Fibroblast of skin of right biceps (primary cell): ENCODE measurements around the gene BRSK2.
"Not testable (repeated sequence)": the region's sequence is repeated elsewhere in the genome, so short reads cannot be mapped to it uniquely, and the experiment has no call there.

Experiments
- DNase-seq: peaks from one replicate; pipeline ENCODE4 v3.0.0-alpha.2; 2013

BRSK2 gene

DNA sequence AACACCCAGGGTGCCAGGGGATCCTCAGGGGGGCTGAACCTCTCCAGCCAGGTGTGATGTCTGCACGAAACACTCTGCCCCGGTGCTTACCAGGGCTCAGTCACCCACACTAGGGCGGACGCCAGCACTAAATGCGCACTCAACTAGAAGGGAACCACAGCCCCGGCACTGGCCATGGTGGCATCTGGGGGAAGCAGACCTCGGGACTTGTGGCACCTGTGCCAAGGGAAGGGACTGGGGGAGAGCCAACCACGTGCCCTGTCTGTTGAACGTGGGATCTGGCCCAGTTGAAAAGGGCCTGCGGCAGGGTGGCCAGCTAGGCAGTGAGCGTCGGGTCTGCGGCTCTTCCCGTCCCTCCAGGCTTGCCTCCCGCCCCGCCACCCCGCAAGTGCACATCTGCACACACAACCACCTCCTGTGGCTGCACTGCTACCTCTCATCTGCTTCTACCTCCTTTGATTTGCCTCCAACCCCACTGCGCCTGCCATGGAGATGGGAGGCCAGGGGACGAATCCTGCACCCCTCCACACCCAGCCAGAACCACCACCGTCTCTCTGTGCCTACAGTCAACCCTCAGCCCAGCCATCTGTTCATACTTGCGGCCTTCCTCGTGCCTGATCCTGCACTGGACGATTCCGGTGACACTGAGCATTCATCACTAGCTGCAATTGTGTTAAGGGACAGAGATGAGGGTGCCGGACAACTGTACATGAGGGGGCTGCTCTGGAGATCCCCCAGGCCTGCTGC lies 111.9 kb downstream of the BRSK2 start:
- DNase-seq: no peak

DNA sequence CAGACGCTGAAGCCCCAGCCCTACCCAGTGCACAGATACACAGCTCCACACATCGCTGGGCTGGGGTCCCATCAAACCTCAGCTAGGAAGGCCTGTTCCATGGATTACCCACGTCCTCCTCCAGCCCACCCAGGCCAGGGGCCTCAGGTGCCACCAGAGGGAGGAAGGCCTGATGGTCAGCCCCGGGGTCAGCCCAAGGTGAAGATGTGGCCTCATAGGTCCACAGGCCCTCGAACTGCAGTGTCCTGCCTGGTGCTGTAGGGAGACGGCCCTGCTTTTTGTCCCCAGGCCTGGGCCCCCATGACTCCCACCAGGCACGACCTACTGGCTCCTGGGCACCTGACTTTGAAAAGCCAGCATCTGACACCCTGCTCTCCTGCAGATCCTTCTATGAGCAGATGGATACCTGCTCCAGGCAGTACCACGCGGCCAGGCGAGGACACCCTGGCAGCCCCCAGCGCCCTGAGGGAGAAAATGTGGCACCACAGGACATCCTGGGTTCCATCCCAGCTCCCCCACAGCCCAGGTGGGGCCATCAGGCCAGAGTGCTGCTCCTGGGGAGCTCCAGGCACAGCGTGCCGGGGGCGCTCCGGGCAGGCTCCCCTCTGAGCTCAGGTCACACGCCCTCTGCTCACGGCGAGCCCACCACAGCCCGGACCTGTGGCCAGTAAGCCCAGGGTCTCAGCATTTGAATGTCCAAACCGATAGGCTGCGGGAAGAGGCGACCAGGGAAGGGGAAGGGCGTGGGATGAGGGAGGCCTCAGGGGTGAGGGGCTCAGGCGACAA lies 112.6 kb downstream of the BRSK2 start:
- no peak for DNase-seq

DNA sequence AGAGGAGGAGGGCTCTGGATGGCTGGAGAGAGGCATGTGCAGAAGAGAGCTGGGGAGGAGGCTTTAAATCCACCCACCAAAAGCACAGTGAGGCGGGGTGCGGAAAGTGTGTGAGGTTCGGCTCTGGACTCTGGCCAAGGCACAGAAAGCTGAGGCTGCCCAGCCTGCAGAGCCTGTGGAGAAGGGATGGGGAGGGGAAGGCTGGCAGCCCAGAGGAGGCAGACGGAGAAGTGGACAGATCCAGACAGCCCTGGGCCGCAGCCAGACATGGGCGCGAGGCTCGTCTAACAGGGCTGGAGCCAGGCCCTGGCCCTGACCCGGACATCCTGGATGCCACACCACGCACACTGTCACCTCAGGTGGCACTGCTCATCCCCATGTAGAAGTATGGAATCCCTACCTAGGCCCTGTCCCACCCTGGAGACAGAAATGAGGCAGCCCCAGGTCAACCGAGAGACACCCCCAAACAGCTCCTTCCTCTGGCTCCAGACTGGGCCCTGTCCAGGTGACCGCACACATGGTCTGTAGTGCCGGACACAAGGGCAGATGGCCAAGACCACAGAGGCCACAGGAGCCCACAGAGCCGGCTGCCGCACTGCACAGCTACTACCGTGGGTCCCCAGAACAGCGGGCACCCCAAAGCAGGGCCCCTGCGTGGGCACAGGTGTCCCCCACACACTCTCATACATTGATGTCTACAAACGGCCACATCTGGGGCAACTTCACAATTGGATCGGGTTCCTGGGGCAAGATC lies 113.4 kb downstream of the BRSK2 start:
- DNase-seq: no peak

DNA sequence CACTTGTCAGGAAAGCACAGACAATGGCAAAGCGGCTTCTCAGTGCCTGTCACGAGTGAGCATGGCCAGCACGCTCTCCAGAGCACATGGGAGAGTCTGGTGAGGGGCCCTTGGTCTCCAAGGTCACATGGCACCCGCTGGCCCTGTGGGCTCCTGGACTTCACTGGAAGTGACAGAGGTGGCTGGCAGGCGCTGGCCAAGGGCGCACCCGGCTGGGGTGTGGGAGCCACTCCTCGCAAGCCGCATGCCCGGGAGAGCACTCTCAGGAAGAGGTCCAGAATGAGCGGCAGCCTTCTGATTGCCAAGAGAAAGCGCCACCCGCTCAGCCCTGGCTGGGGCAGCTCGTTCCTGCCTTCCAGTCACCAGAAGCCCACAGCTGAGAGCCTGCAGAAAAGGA lies 114.0 kb downstream of the BRSK2 start:
- no peak for DNase-seq

DNA sequence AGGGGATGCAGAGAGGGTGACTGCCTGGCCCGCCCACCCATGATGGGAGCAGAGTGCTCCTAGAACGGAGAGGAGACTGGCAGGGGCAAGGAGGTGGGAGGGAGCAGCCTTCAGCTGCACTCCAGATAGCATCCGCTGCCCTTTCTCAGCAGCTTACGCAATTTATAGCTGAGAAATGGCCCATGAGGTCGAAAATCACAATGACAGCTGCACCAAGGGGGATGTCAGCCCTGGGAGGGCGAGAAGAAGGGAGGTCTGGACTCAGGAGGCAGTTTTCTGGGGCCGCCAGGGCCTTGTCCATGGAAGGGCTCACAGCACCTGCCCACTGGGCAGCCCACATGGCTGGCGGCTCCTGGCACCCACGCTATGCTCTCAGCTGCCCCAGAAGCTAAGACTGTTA lies 114.4 kb downstream of the BRSK2 start:
- no peak for DNase-seq

DNA sequence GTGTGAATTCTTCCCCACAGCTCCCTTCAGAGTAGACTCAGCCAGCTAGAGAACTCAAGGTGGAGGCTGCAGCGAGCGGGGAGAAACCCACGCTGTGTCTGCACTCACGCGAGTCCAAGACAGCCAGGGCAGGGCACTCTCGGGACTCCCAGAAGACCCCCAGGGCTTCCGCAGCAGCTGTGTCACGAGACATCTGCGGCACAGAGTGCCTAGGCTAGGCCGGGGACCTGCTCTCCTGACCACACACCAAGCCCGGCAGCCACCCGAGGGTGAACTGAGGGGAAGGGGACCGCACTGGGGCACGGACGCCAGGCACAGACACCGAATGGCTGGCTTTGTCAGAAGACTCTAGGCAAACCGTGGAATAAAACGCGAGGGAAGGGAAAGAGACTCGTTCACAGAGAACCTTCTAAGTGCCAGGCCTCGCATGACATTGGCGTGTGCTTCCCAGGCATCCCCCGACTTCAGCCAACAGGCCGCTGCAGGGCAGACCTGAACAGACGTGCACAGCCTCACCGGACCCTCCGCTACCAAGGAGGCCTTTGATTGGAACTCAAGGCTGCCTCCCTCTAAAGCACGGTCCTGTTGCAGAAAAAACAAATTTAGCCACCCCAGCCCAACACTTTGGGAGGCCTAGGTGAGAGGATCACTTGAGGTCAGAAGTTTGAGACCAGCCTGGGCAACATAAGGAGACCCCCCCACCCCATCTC lies 115.0 kb downstream of the BRSK2 start:
- DNase-seq: no peak

DNA sequence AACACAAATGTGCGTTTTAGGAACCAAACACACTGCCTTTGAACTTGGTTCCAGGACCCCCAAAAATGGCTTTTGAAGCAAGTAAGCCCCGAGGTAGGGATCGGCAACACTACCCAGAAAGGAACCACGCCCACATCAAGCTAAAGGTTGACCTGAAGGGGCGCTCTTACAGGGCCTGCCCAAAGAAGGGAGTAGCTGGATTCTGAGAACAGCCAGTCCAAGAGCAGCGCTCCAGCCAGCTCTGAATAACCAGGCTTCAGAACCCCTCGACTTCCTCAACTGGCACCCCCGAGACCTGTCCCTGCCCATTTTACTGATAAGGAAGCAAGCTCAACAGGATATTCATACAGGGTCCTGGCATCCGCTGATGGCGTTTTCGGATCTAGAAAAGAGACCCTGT lies 115.7 kb downstream of the BRSK2 start:
- DNase-seq: no peak

DNA sequence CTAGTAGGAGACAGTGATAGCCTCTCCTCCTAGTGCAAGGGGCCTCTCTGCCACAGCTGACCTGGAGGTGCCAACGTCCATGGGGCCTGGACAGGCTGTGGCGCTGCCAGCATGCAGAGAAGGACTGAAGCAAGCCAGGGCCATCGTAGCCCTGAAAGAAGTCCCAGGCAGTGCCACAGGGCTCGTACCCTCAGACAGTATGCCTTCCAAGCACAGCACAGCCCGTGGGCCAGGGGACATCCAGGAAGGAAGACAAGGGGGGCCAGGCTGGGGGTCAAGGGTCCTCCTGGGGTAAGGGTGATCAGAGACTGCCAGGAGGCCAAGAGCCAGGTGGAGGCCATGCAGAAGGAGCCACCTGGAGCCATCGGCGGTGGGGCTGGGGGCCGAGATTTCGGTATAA lies 117.2 kb downstream of the BRSK2 start:
- DNase-seq: no peak

DNA sequence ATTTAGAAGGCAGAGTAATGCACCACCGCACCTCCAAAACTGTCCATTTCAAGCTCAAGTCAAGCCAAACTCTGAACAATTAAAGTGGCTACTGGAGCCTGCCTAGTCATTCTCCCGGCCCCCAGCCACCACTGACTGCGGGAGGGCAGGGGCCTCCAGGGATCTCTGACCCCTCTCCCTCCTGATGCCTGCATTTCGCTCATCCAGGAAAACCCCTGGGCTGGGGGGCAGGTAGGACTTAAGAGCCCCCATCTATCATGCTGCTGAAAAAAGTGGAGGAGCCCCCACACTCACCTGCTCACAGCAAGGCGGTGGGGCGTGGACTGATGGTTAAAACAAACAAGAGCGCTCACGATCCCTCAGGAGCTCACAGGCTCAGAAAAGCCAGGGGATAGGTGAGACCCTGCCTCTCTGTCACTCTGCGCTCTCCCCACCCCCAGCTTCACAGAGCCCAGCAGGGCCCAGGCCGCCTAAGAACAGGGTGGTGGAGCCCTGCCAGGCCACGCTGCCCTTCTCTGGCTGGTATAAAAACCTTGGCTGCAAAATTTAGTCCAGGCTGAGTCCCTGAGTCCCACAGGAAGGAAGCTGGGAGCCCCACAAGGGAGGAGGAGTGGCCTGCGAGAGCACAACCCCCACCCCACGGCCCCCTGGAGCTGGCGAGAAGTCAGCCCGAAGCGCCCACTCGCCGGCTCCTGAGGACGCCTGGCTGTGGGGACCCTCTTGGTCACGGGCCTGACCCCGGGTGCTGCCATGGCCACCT lies 117.8 kb downstream of the BRSK2 start:
- no peak for DNase-seq

DNA sequence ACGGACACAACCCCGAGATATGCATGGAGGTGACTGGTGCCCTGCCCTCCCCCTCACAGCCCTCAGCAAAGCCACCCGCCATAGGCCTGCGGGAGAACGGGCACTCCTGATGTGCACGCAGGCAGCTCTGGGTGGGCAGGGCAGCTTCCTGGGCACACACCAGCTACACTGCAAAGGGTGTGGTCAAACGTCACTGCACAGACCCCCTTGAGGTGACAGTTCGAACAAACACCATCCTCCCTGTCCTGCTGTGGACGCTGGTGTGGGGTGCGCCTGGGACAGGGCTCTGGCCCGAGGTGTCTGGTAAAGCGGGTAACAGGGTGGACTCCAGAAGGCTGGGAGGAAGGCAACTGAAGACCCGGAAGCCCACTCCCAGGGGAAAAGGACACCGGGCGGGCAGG lies 118.8 kb downstream of the BRSK2 start:
- no peak for DNase-seq

DNA sequence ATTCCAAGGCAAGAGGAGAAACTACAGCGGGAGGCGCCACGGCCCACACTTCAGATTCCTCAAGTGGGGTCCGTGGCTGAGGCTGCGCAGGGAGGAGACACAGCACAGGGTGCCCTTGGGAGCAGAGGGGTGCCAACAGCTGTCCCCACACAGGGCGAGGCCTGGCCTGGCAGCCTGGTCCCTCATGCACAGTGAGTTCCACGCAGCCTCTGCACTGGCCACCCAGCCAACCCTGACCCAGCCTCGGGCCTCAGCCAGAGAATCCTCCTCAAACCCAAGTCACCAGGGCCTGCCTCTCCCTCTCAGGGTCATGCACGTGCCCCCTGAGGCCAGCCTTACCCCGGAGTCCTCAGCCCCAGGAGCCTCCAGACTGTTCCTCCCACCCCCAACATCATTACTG lies 119.3 kb downstream of the BRSK2 start:
- no peak for DNase-seq

DNA sequence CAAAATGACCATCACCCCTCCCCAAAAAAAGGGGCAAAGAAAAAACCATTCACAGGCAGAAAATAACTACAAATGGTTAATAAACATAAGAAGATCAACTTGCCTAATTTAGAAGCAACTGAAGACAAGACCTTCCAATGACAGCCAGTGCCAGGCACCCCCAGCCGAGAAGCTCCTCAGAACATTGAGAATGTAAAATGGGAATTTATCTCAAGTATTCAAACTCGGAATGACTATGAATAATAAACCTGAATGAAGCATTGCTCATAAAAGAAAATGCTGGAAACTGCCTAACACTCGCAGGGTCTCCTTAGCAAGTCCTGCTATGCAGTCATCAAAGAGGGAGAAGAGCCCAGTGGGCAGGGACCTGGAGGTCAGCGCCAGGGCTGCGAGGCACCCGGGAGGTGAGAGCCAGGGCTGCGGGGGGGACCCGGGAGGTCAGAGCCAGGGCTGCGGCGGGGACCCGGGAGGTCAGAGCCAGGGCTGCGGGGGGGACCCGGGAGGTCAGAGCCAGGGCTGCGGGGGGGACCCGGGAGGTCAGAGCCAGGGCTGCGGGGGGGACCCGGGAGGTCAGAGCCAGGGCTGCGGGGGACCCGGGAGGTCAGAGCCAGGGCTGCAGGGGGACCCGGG lies 120.0 kb downstream of the BRSK2 start:
- no peak for DNase-seq

DNA sequence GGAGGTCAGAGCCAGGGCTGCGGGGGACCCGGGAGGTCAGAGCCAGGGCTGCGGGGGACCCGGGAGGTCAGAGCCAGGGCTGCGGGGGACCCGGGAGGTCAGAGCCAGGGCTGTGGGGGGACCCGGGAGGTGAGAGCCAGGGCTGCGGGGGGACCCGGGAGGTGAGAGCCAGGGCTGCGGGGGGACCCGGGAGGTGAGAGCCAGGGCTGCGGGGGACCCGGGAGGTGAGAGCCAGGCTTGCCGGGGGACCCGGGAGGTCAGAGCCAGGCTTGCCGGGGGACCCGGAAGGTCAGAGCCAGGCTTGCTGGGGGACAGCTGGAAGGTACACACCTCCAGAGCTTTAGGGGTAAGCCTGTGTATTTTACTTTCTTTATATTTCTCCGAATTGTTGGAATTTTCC lies 120.6 kb downstream of the BRSK2 start:
- not testable (repeated sequence) for DNase-seq

DNA sequence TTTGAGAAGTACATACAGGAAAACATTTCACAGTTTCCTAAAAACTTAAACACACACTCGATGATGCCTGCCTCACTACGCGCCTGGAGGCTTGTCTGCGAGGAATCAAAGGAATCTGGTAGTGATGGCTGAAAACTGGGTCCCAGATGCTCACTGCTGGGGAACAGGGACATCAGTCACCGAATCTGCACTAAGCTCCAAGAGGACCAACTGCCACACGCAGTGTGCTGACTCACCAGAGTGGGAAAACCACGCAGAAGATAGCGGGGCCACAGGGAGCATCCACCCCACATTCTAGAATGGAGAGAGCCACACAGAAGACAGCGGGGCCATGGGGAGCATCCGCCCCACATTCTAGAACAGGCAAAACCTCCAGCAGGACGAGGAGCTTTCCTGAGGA lies 121.2 kb downstream of the BRSK2 start:
- DNase-seq: no peak

DNA sequence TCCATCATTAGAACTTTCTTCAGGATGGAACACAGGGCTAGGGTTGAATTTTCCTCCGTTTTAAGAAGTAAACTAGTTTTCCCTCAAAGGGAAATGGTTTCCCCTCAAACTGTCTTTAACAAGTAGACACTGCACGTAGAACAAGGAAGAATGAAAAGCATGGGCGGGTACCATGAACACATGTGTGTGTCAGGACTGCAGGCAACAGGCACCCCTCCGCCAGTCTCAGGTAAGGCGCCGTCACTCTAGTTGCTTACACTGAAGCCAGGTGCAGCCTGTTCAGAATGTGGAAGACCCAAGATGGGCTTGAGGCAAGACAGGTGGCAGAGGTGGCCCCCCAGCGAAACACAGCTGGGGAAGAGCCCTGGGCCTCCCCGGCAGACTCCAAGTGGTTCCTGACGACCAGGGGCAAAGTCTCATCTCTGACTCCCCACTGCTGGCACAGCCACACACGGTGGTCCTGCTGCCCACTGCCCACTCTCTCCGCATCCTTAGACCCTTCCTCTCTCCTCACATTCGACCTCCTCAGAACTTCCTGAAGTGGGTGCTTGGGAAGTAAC lies 122.3 kb downstream of the BRSK2 start:
- no peak for DNase-seq
